Esophagus muscularis mucosa (tissue), 4 donors: Measurements from ENCODE around the gene INPP5A.

Source experiments
- CTCF ChIP-seq, 3 experiments: fragments of 200-600 bp in 2 of 3; fragments of 450-650 bp in 1 of 3; sonication (generic) in 2 of 3; IDR thresholded peaks; one replicate each; pipeline ENCODE4 v1.5.1; 2017 to 2019; ENCODE audit warnings: antibody characterized with exemption in 3 of 3, mild to moderate bottlenecking in 2 of 3, moderate library complexity in 1 of 3
- EP300 ChIP-seq: sonication (generic); formaldehyde crosslinking; IDR thresholded peaks from one replicate; pipeline ENCODE4 v1.6.1; 2017; ENCODE audit warnings: antibody characterized with exemption
- POLR2A ChIP-seq: fragments of 450-650 bp; IDR thresholded peaks from one replicate; pipeline ENCODE4 v1.6.1; 2017; ENCODE audit warnings: antibody characterized with exemption, moderate library complexity, mild to moderate bottlenecking, low read depth
- POLR2AphosphoS5 ChIP-seq, 2 donors: sonication (generic); formaldehyde crosslinking; IDR thresholded peaks; one replicate each; pipeline ENCODE4 v1.6.1; 2017; ENCODE audit warnings: antibody characterized with exemption in 2 of 2

- TF ChIP-seq CTCF (IDR thresholded peaks at IDR 0.05) (no peak), POLR2A (no peak), POLR2AphosphoS5 (IDR thresholded peaks at IDR 0.05) (no peak), EP300 (no peak)
Observed at GRCh38 chr10:132816718-132817117, 279.1 kb downstream of the INPP5A start.
